H54 (cell line): ENCODE data around the gene PLA2G15.

Source experiments
- DNase-seq: peaks from one replicate; pipeline ENCODE4 v3.0.0; 2011; ENCODE audit warnings: low spot score, mixed read lengths; ENCODE audit not compliant: insufficient read length
- FAIRE-seq: peaks from 3 replicates; lab custom pipeline; 2011; peaks lifted over from hg19 to GRCh38; lab: Jason Lieb, UNC
- POLR2A ChIP-seq: IDR thresholded peaks from 2 replicates; pipeline ENCODE4 v1.6.1; 2011; ENCODE audit warnings: low read depth, mild to moderate bottlenecking, low read length

Gene PLA2G15

GRCh38 chr16:68270353-68270752 lies 25.2 kb downstream of the PLA2G15 start:
- no peak for TF ChIP-seq POLR2A
- DNase-seq, result no peak
- no peak for FAIRE-seq

GRCh38 chr16:68272507-68273209 lies 27.5 kb downstream of the PLA2G15 start:
- no peak for DNase-seq
- no peak for TF ChIP-seq POLR2A
- no peak for FAIRE-seq

- FAIRE-seq, result no peak
- no peak for TF ChIP-seq POLR2A
- DNase-seq, result no peak
These were observed 28.3 kb downstream of the PLA2G15 start for GRCh38 chr16:68273459-68273858.

GRCh38 chr16:68273896-68274295 lies 28.7 kb downstream of the PLA2G15 start:
- FAIRE-seq (no peak), DNase-seq (no peak)

GRCh38 chr16:68274441-68274840 lies 29.3 kb downstream of the PLA2G15 start:
- TF ChIP-seq POLR2A, result no peak
- no peak for FAIRE-seq
- no peak for DNase-seq

More at GRCh38 chr16:68273896-68274295, 28.7 kb downstream of the PLA2G15 start:
- TF ChIP-seq POLR2A, result no peak

- DNase-seq, result no peak
- TF ChIP-seq POLR2A, result no peak
- no peak for FAIRE-seq
These were observed 30.5 kb downstream of the PLA2G15 start for GRCh38 chr16:68275611-68276191.

- FAIRE-seq (no peak), DNase-seq (no peak)
- TF ChIP-seq POLR2A, result no peak
These were observed 31.1 kb downstream of the PLA2G15 start for GRCh38 chr16:68276223-68276622.

GRCh38 chr16:68279726-68280558 lies 34.8 kb downstream of the PLA2G15 start:
- FAIRE-seq, result no peak
- no peak for DNase-seq
- TF ChIP-seq POLR2A, result no peak

GRCh38 chr16:68281368-68282063 lies 36.3 kb downstream of the PLA2G15 start:
- FAIRE-seq (no peak), DNase-seq (no peak)
- no peak for TF ChIP-seq POLR2A

- DNase-seq (no peak), FAIRE-seq (no peak)
- TF ChIP-seq POLR2A, result no peak
These were observed 36.9 kb downstream of the PLA2G15 start for GRCh38 chr16:68282064-68282452.

- no peak for TF ChIP-seq POLR2A
- no peak for FAIRE-seq
These were observed 38.2 kb downstream of the PLA2G15 start for GRCh38 chr16:68283346-68283745.

GRCh38 chr16:68283801-68284598 lies 38.8 kb downstream of the PLA2G15 start:
- DNase-seq, result no peak
- TF ChIP-seq POLR2A, result no peak
- FAIRE-seq, result no peak

More at GRCh38 chr16:68283346-68283745, 38.2 kb downstream of the PLA2G15 start:
- no peak for DNase-seq

- TF ChIP-seq POLR2A, result no peak
- FAIRE-seq (no peak), DNase-seq (no peak)
These were observed 39.7 kb downstream of the PLA2G15 start for GRCh38 chr16:68284847-68285246.
